PFSK-1 (cell line): Measurements from ENCODE around the gene RIC3.

ENCODE experiments used
- POLR2AphosphoS5 ChIP-seq: IDR thresholded peaks from 2 replicates; pipeline ENCODE4 v1.6.1; 2012; ENCODE audit warnings: low read depth, mild to moderate bottlenecking, control low read depth, low read length, moderate library complexity
- TAF1 ChIP-seq: IDR thresholded peaks from 2 replicates; pipeline ENCODE4 v1.6.1; 2012; ENCODE audit warnings: low read length, control low read depth, borderline replicate concordance; ENCODE audit not compliant: insufficient read depth

DNA sequence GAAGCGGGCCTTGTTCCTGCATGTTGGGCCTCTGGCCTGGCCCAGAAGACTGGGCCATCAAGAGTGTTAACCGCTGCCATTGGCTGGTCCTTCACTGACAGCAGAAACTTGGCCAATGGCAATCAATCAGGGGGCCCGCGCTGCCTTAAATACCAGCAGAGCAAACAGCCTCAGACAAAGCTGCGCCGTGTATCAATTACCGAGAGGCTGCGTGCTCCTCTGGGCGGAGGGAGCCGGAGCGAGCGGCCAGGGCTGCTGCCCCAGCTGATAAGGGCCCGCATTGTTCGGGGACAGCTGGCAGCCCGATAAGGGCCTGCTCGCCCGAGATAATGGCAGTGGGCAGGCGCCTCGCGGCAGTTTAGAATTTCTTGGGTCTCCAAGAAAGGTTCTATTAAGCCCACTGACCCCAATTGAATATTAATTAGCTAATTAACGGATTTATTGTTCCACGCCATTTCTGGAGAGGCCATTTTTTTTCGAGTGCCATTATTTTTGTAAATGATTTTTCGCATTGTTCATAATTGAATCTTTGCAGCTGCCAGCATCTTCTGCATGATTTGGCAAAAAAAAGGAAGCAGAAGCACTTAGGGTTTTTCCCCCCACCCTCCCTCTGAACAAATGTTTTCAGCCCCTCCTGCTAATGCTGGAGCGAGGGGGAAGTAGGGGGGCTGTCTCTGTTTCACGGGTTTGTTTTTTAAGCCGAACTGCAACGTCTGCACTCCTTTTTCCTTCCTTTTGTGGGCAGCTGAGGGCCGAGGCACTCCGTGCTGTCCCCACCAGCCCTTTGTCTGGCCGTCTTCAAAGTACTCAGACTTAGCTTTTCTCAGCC, 37.6 kb upstream of the RIC3 start:
- no peak for TF ChIP-seq POLR2AphosphoS5
- TF ChIP-seq TAF1 = no peak
